HG03039 (cell line): ENCODE data around the gene RIMS1.

Experiments
- ATAC-seq: cut with Tn5 transposase; IDR thresholded peaks from one replicate; pipeline ENCODE4 v1.9.1; 2021; ENCODE audit warnings: mild to moderate bottlenecking, moderate library complexity; ENCODE audit not compliant: unreplicated experiment

Gene RIMS1

GRCh38 chr6:71886184-71887005 lies at the start of gene RIMS1:
Gene RIMS1, plus strand, starts transcription at chr6:71886550. Its CDS starts 474 bp downstream, at chr6:71887024.
- peak; percentile 79 for ATAC-seq

DNA sequence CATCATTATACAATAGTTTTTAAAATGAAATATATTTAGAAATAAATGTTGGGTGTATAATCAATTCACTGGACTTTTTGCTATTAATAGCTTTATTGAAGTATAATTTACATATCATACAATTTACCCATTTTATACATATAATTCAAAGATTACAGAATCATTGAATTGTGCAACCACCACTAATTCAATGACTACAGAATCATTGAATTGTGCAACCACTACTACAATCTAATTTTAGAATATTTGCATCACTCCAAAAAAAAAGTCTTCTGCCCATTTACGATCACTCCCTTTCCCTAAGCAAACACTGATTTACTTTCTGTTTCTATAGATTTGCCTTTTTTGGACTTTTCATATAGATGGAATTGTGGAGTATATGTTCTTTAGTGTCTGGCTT lies 35.1 kb upstream of the RIMS1 start:
- ATAC-seq = no peak

GRCh38 chr6:71852948-71853347 lies 33.4 kb upstream of the RIMS1 start:
- ATAC-seq = no peak

DNA sequence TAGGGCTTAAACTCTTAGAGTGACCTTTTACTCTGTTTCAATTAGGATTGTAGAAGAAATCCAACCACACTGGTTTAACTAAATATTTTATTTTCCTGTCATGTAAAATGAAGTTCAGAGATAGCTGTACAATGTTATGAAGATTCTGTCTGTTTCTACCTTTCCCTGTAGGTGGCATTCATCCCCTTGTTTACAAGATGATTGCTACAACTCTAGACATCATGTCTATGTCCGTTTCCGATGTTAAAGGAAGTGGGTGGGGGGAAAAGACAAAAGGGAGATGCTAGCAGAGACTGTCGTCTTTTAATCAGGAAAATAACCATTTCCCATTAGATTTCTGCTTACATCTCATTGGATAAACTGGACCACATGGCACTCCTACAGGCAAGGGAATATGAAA lies 30.9 kb upstream of the RIMS1 start:
- no peak for ATAC-seq

DNA sequence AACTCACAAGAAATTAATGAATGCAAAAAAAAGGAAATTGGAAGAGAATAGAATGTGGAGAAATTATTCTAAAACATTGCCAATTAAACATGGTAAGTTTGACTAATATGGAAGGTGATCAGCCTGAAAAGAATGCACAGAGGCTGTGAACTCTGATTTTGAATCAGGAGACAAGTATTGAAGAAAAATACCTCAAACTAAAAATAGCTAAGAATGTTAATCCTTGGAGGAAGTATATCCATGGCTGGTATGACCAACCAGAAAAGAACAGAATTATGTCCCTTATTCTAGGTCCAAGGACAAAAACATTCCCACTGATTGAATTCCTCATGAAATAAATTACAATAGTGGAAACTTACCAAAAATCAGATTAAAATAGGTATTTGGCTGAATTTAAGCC lies 7.3 kb upstream of the RIMS1 start:
- no peak for ATAC-seq

DNA sequence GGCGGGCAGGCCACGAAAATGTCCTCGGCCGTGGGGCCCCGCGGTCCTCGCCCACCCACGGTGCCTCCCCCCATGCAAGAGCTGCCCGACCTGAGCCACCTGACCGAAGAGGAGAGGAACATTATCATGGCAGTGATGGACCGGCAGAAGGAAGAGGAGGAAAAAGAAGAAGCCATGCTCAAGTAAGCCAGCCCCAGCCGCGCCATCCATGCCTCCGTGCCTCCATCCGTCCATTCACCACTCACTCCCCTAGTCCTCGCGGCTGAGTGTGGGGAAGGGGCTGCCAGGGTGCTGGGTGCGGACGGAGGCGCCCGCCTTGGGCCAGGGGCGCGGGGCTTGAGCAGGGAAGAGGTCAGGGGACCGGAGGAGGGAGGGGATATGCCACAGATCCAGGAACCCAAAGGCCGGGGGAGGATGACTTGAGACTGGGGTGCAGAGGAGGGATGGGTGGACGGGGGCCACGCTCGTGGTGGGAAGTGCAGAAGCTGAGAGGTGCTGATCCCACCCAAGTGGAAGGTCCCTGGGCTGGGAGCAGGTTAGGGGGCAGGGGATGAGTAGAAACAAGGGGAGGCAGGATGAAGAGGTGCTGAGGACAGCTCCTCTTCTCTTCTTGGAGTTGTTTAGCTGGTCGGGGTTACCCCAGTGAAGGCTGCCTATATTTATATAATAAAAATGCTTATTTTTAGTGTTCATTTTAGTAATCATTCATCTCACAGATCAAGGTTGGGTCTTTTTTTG lies 825 bp downstream of the RIMS1 start:
- ATAC-seq = no peak

- ATAC-seq = no peak
Observed at GRCh38 chr6:71887744-71888230, 1.4 kb downstream of the RIMS1 start.

DNA sequence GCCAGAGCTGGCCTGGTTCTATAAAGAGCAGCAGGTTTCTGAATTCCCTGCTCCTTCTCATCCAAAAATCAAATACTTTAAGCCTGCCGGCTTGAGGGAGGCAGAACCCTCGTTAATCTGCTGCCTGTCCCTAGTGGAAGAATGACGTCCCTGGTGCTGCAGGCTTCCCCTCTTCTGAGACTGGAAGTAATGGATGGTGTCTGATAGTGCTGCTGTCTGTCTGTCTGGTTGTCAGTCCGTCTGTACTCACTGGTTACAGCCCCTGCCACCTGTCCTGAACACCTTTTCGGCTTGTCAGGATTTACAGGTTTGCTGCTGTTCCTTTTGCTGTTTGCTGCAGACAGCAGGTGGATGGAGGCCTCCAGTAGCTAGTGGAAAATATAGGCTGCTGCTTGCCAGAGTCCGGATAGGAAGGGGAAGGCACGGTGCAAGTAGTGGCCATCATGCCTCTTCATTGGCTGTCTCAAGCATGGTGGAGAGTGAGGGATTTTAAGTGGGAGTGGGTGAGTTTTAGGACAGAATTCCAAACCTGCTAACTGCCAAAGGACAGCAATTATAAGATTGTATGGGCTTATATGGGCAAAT lies 2.5 kb downstream of the RIMS1 start:
- ATAC-seq = no peak

GRCh38 chr6:71889366-71889765 lies 3.0 kb downstream of the RIMS1 start:
- no peak for ATAC-seq

- ATAC-seq = no peak
Observed at GRCh38 chr6:71892641-71893040, 6.3 kb downstream of the RIMS1 start.

DNA sequence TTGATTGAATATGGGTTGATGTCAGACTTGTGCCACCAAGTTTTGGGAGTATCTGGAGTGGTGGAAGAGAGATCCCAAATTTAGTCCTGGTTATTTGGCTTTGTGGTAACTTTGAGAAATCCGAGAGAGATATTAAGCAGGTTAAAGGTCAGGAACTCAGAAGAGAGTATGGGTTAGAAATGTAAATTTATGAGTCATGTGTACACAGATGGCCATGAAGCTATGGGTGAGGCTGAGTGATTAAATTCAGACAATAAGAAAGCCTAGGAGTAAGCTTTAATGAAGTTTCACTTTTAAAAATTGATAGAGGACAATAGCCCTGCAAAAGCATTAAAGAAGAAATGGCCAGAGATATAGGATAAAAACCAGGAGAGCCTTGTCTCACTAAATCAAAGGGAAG lies 14.3 kb downstream of the RIMS1 start:
- no peak for ATAC-seq

- peak; percentile 65 for ATAC-seq
Observed at GRCh38 chr6:71902261-71902660, 15.9 kb downstream of the RIMS1 start.

- no peak for ATAC-seq
Observed at GRCh38 chr6:71906813-71907212, 20.5 kb downstream of the RIMS1 start.

DNA sequence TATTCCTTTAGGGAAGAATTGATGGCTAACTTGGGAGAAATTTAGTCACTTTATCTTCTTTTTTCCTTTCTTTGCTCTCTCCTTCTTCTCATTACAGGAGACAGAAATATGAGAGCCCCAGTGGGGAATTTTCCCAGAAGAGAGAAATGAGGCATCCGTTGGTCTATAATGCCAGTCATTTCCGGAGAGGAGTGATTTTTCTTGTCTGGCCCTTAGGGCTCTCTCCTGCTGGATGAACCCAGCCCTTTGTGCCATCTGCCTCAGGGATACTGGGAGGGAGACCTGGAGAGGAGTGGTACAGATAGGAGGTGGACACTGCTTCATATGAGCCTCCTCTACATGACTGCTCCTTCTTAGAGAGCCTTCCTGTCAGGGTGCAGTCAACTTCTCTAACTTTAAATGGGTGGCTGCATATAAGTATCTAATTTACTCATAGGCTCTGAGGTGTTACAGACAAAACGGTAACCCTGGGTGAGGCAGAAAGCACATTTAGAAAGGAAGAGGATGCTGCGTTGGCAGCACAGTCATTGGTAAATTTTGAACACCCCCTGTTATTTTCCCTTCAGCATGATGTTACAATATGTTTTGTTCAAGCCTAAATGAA lies 21.9 kb downstream of the RIMS1 start:
- ATAC-seq = peak; percentile 91

- no peak for ATAC-seq
Observed at GRCh38 chr6:71913444-71914234, 27.3 kb downstream of the RIMS1 start.

DNA sequence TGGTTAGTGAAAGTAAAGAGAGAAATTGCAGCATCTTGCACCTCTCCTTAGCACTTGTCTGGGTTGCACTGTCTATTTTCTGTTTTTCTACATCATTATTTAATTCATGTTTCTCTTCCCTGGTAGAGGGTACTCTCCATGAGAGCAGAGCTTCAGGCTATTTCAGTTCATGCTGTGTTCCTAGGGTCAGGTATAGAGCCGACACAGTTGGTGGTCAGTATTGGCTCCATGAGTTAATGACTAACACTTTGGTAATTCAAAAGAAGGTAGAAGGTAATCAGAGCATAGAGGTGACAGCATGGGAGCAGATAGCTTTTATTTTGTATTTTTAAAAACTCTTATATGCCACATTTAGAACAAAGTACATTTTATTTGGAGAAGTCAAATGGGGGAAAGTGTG lies 42.7 kb downstream of the RIMS1 start:
- no peak for ATAC-seq

DNA sequence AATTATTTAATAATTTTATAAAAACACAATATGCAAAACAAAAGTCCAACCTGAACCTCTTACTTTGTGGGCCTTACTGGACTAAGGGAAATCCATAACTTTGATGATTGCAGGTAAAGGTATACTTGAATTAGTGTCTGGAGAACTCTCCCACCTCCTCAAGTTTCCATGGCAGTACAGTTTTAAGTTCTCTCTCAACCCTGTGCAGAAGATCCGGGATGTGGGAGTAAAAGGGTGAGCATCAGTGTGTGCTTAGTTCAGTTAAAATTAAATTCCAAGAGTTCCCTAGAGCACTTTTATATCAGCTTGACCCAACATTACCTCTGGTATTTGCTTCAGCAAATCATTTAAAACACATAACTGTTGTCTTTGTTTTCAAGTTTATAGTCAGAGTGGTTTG lies 47.5 kb downstream of the RIMS1 start:
- ATAC-seq = no peak

GRCh38 chr6:71965404-71965803 lies 79.1 kb downstream of the RIMS1 start:
- no peak for ATAC-seq

- ATAC-seq = no peak
Observed at GRCh38 chr6:71967436-71967835, 81.1 kb downstream of the RIMS1 start.

DNA sequence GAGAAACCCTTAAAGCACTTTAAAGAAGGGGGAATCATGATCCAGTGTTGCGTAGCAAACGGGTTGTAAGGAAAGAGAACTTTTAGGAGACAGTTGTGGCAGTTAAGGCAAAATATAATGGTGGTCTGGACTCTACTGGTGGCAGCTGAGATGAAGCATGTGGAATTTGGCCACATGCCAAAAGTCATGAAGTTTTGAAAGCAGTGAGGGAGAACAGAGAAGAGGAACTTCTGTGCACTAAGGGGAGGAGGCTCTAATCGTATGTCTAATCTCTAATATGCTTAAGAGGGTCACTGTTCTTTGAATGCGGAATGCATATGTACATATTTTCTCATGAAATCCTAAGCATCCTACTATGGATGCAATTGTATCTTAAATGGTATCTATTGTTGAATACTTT lies 91.5 kb downstream of the RIMS1 start:
- ATAC-seq = no peak

DNA sequence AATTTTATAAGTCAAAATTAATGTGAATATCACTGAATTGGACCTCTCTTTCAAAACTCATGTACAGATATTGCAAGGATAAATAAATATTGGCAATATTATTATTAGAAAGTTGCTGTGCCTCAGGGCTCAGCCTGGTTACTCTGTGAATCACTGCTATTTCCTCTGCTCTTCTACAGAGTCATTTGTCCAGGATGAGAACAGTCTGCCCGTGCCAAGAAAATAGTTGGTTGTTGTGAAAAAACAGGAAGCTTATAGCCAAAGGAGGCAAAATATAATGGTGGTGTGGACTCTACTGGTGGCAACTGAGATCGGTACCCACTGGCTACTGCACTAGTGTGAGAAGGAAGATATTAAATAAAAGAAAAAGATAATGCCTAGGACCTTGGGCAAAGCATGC lies 93.6 kb downstream of the RIMS1 start:
- no peak for ATAC-seq
